ENCODE measurements around the gene TTC9C.

Gene TTC9C

GRCh38 chr11:62705413-62705812 lies 22.9 kb upstream of the TTC9C start:
- Mint-ChIP-seq H3K9me3 (no peaks in the 10 kb centered on the region), H3K4me1 (ENCODE audit: low read depth) (peaks cover 76% of the 10 kb centered on the region), H3K36me3 (ENCODE audit: low read depth) (peaks cover 63% of the 10 kb centered on the region), H3K27me3 (no peaks in the 10 kb centered on the region), H3K4me3 (peak overlapping the region; percentile 94), H3K27ac (peak overlapping the region; percentile 92)
- intact Hi-C loops (cut with micrococcal nuclease): loop anchor here (5.0 kb wide), 1 partner anchor 113 kb away; the partner anchor contains the start of gene TUT1

- H3K4me3 Mint-ChIP-seq: peak overlapping the region; percentile 94
- peak overlapping the region; percentile 92 for H3K27ac Mint-ChIP-seq
- peaks cover 63% of the 10 kb centered on the region for H3K36me3 Mint-ChIP-seq (ENCODE audit: low read depth)
- no peaks in the 10 kb centered on the region for H3K27me3 Mint-ChIP-seq
- no peaks in the 10 kb centered on the region for H3K9me3 Mint-ChIP-seq
- peaks cover 77% of the 10 kb centered on the region for H3K4me1 Mint-ChIP-seq (ENCODE audit: low read depth)
- intact Hi-C loops (cut with micrococcal nuclease): loop anchor here (5.0 kb wide), 1 partner anchor 114 kb away; the partner anchor contains the start of gene TUT1
Observed at GRCh38 chr11:62705880-62706849, 22.1 kb upstream of the TTC9C start.

GRCh38 chr11:62706850-62707247 lies 21.4 kb upstream of the TTC9C start:
- Mint-ChIP-seq H3K27me3 (no peaks in the 10 kb centered on the region), H3K9me3 (no peaks in the 10 kb centered on the region), H3K27ac (peak overlapping the region; percentile 92), H3K36me3 (ENCODE audit: low read depth) (peaks cover 63% of the 10 kb centered on the region), H3K4me3 (peak overlapping the region; percentile 94), H3K4me1 (ENCODE audit: low read depth) (peaks cover 74% of the 10 kb centered on the region)
- intact Hi-C loops (cut with micrococcal nuclease): loop anchor here (5.0 kb wide), 1 partner anchor 115 kb away; the partner anchor contains the start of gene TUT1

GRCh38 chr11:62707277-62707861 lies 20.9 kb upstream of the TTC9C start, which contains the start of the genes BSCL2 and GNG3:
Gene BSCL2, minus strand, starts transcription at chr11:62707424. Its CDS starts 229 bp downstream, at chr11:62707195.
Gene GNG3, plus strand, starts transcription at chr11:62707676. Its CDS starts 620 bp downstream, at chr11:62708296.
- peak within 1 kb of the TSS; percentile 92 for H3K27ac Mint-ChIP-seq
- no peaks in the 10 kb centered on the region for H3K27me3 Mint-ChIP-seq
- H3K4me1 Mint-ChIP-seq (ENCODE audit: low read depth): peaks cover 69% of the 10 kb centered on the region
- H3K9me3 Mint-ChIP-seq: no peaks in the 10 kb centered on the region
- peaks cover 63% of the 10 kb centered on the region for H3K36me3 Mint-ChIP-seq (ENCODE audit: low read depth)
- H3K4me3 Mint-ChIP-seq: peak within 1 kb of the TSS; percentile 94
- intact Hi-C loops (cut with micrococcal nuclease): loop anchor here (5.0 kb wide), 1 partner anchor 115 kb away; the partner anchor contains the start of gene TUT1

- peaks cover 63% of the 10 kb centered on the region for H3K4me1 Mint-ChIP-seq (ENCODE audit: low read depth)
Observed at GRCh38 chr11:62708392-62708791, 19.9 kb upstream of the TTC9C start.

GRCh38 chr11:62708793-62709192 lies 19.5 kb upstream of the TTC9C start:
- Mint-ChIP-seq H3K4me1 (ENCODE audit: low read depth) (peaks cover 60% of the 10 kb centered on the region), H3K4me3 (peak overlapping the region; percentile 91), H3K9me3 (no peaks in the 10 kb centered on the region), H3K27ac (peak overlapping the region; percentile 91), H3K36me3 (ENCODE audit: low read depth) (peaks cover 74% of the 10 kb centered on the region), H3K27me3 (no peaks in the 10 kb centered on the region)
- intact Hi-C loops (cut with micrococcal nuclease): loop anchor here (1.0 to 5.0 kb wide), 2 partner anchors 19 to 116 kb away; partner anchors contain the start of genes HNRNPUL2 and TUT1

More at GRCh38 chr11:62708392-62708791, 19.9 kb upstream of the TTC9C start:
- intact Hi-C loops (cut with micrococcal nuclease): loop anchor here (5.0 kb wide), 1 partner anchor 116 kb away; the partner anchor contains the start of gene TUT1
- peak overlapping the region; percentile 91 for H3K4me3 Mint-ChIP-seq
- H3K27ac Mint-ChIP-seq: peak overlapping the region; percentile 91
- no peaks in the 10 kb centered on the region for H3K9me3 Mint-ChIP-seq
- H3K27me3 Mint-ChIP-seq: no peaks in the 10 kb centered on the region
- peaks cover 70% of the 10 kb centered on the region for H3K36me3 Mint-ChIP-seq (ENCODE audit: low read depth)

- Mint-ChIP-seq H3K4me3 (peak overlapping the region; percentile 91), H3K27ac (peak overlapping the region; percentile 91), H3K27me3 (no peaks in the 10 kb centered on the region), H3K9me3 (no peaks in the 10 kb centered on the region), H3K4me1 (ENCODE audit: low read depth) (peaks cover 60% of the 10 kb centered on the region), H3K36me3 (ENCODE audit: low read depth) (peaks cover 81% of the 10 kb centered on the region)
- intact Hi-C loops (cut with micrococcal nuclease): loop anchor here (1.0 to 5.0 kb wide), 2 partner anchors 18 to 117 kb away; partner anchors contain the start of genes HNRNPUL2 and TUT1
Observed at GRCh38 chr11:62709247-62710000, 18.9 kb upstream of the TTC9C start.

GRCh38 chr11:62710001-62710345 lies 18.3 kb upstream of the TTC9C start:
- Mint-ChIP-seq H3K4me1 (ENCODE audit: low read depth) (peaks cover 60% of the 10 kb centered on the region), H3K27ac (peak overlapping the region; percentile 91), H3K36me3 (ENCODE audit: low read depth) (peaks cover 86% of the 10 kb centered on the region)

GRCh38 chr11:62712276-62712812 lies 15.9 kb upstream of the TTC9C start:
- intact Hi-C loops (cut with micrococcal nuclease): no loop called here
- peaks cover 97% of the 10 kb centered on the region for H3K36me3 Mint-ChIP-seq (ENCODE audit: low read depth)
- no peak overlapping the region for H3K4me3 Mint-ChIP-seq
- H3K27me3 Mint-ChIP-seq: no peaks in the 10 kb centered on the region
- H3K27ac Mint-ChIP-seq: no peak overlapping the region
- H3K4me1 Mint-ChIP-seq (ENCODE audit: low read depth): peaks cover 54% of the 10 kb centered on the region
- H3K9me3 Mint-ChIP-seq: no peaks in the 10 kb centered on the region

More at GRCh38 chr11:62710001-62710345, 18.3 kb upstream of the TTC9C start:
- Mint-ChIP-seq H3K9me3 (no peaks in the 10 kb centered on the region), H3K27me3 (no peaks in the 10 kb centered on the region), H3K4me3 (peak overlapping the region; percentile 91)
- intact Hi-C loops (cut with micrococcal nuclease): no loop called here

- intact Hi-C loops (cut with micrococcal nuclease): no loop called here
- Mint-ChIP-seq H3K9me3 (no peaks in the 10 kb centered on the region), H3K27ac (no peak overlapping the region), H3K27me3 (no peaks in the 10 kb centered on the region), H3K36me3 (ENCODE audit: low read depth) (peaks cover 97% of the 10 kb centered on the region), H3K4me1 (ENCODE audit: low read depth) (peaks cover 51% of the 10 kb centered on the region), H3K4me3 (no peak overlapping the region)
Observed at GRCh38 chr11:62712861-62713260, 15.4 kb upstream of the TTC9C start.

GRCh38 chr11:62713343-62713742 lies 14.9 kb upstream of the TTC9C start:
- intact Hi-C loops (cut with micrococcal nuclease): no loop called here
- Mint-ChIP-seq H3K4me1 (ENCODE audit: low read depth) (peaks cover 50% of the 10 kb centered on the region), H3K36me3 (ENCODE audit: low read depth) (peaks cover 97% of the 10 kb centered on the region), H3K27ac (no peak overlapping the region), H3K9me3 (no peaks in the 10 kb centered on the region), H3K27me3 (no peaks in the 10 kb centered on the region), H3K4me3 (no peak overlapping the region)

- H3K27ac Mint-ChIP-seq: peak overlapping the region; percentile 4
- H3K36me3 Mint-ChIP-seq (ENCODE audit: low read depth): peaks cover 100% of the 10 kb centered on the region
- H3K4me3 Mint-ChIP-seq: no peak overlapping the region
- intact Hi-C loops (cut with micrococcal nuclease): no loop called here
- H3K4me1 Mint-ChIP-seq (ENCODE audit: low read depth): peaks cover 37% of the 10 kb centered on the region
- H3K9me3 Mint-ChIP-seq: no peaks in the 10 kb centered on the region
- H3K27me3 Mint-ChIP-seq: no peaks in the 10 kb centered on the region
Observed at GRCh38 chr11:62715150-62716130, 12.8 kb upstream of the TTC9C start.
